DMS 273 treated with DMSO at 0.1 percent for 48 hours (cell line): Measurements from ENCODE around the gene ZBTB8B.
"Not testable (repeated sequence)": the region's sequence is repeated elsewhere in the genome, so short reads cannot be mapped to it uniquely, and the experiment has no call there.

Experiments
- DNase-seq: peaks from one replicate; lab custom pipeline; 2025; lab: John Stamatoyannopoulos, UW

ZBTB8B gene

DNA sequence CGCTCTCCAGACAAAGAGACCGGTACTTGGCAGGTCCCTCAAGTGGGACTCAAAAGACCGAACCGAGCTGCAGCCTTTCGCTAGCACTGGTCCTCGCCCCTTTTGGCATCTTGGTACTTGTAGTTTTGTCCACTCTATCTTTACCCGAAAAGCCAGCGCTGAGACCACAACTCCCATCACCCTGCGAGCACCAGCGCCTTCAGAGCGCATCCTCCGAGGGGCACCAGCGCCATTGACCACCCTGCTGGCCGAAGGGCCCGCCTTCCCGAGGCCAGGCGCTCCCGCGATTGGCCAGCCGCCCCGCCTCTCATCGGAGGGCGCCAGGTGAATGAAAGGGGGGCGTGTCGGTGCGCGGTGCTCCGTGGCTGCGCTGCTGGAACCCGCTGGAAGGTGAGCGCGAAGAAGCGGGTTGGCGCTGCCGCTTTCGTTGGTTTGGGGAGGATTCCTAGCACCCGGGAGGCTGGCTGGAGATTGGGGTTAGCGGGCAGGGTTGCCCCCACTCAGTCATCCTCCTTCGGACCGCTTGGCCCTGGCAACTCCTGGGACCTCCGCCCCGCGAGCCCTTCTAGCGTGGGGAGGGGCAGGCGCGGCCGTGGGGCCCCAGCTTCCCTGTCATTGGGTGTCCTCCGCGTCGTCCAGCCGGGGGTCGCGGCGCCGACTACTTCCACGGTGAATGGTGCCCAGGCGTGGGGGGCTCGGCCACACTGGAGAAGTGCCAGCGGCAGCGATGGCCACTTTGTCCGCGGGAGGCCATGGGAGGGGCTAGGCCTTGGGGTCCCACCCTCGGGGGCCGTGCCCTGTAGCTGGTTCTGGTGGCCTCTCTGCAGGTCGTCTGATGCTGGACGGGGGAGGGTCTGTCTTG lies at the start of gene ZBTB8B:
TSS of gene ZBTB8B (plus strand) at position 357 of the 862 bp plus-strand sequence. CDS start 5,553 bp downstream, outside the sequence.
- peak; percentile 91 for DNase-seq

DNA sequence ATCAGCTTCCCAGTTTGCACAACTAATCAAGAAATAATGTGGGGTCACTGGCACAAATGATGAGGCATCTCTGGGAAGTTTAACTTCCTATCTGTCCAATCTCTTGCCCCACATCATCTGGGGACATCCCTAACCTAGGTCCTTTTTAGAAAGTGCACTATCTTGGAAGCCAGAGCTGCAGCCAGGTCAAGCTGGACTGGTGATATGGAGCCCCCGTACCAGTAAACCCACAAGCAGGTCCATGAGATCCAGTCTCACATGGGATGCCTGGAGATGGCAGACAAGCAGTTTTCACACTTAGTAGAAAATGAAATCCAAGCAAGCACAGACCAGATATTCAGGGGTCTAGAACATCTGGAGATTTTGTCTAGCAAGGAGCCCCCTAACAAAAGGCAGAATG lies 43.1 kb upstream of the ZBTB8B start:
- no peak for DNase-seq

DNA sequence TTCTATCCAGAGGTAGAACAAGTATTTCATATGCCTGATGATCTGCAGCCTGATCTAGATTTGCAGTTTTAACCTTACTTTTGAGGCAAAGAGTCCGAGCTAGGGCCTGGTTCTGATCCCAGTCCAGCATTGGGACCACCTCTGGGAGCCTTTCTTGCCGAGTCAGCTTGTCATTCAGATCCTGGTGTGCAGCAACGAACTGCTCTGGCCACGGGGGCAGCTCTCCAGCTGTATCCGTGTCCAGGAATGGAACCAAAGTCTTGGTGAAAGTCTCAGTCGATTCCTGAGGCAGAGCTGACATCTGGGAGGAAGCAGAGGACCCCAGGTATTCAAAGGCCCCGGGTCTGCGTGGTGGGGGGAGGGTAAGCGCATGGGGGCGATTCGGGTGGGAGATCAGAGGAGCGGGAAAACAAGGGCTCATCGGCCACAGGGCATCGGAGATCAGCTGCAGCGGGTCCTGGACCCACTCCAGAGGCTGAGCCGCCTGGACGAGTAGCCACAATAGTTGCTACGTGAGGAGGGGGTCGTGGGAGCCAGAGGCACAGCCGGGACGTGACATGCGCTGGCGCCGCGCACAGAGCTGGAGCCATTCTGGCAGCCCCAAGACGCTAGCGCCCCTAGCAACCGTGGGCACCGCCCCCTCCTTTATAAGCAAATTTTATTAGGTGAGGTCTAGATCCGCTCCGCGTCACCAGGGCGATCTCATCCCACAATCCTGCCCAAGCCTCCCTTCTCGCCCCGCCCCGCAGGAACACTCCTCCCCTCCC lies 38.2 kb upstream of the ZBTB8B start:
- DNase-seq = peak; percentile 29

DNA sequence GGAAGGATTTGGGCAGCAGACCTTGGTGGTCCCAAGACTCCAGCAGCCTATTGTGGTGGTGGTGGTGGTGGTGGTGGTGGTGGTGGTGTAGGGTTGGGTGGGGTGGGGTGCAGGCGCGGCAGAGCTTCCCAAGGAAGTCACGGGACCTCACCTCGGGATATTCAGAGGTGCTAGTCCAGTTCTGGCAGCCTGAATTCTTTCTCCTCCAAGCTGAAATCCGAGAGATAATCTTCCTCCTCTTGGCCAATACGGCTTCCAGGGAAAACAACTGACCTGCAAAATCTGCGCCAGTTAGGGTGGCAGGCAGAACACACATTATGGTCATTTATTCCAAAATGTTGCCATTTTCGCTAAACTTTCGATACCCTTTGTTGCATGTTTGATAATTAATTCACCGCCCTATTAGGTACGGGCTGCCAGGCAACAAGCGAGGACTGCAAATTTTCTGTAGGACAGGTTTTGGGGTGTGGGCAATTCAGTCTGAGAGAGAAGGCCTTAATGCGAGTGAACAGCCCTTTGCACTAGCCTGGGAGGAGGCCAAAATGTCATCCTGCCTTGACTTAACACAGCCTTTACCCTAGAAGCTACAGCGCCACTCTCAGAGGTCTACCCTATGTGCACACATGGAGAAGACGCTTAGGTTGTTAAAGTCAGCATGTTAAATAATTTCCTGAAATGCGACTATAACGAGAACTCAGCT lies 37.5 kb upstream of the ZBTB8B start:
- no peak for DNase-seq

DNA sequence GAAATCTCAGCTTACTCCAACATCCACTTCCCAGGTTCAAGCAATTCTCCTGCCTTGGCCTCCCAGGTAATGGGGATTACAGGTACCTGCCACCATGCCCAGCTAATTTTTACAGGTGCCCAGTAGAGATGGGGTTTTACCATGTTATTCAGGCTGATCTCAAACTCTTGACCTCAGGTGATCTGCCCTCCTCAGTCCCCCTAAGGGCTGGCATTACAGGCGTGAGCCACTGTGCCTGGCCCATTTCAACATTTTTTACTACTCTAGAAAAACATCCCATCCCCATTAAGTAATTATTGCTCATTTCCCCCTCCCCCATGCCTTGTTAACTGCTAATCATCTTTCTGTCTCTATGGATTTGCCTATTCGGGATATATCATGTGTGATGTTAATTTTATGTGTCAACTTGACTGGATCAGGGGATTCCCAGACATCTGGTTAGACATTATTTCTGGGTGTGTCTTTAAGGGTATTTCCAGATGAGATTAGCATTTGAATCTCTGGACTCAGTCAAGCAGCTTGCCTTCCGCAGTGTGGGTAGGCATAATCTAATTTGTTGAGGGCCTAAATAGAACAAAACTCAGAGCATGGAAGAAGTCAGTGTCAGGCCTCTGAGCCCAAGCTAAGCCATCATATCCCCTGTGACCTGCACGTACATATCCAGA lies 33.0 kb upstream of the ZBTB8B start:
- DNase-seq = no peak

DNA sequence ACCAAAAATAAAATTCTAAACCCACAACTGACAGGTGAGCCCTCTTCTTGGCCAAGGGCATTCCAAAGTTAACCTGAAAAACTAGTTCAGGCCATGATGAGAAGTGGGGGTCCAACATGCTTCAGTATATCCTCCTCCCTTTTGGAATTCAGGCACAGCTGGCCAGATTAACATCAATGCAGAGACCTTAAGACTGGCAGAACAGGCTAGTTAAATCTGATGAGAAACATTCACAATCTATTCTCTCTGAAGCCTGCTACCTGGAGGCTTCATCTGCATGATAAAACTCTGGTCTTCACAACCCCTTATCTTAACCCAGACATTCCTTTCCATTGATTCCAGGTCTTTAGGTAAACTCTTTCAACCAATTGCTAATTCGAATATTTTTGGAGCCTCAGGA lies 26.7 kb upstream of the ZBTB8B start:
- no peak for DNase-seq

DNA sequence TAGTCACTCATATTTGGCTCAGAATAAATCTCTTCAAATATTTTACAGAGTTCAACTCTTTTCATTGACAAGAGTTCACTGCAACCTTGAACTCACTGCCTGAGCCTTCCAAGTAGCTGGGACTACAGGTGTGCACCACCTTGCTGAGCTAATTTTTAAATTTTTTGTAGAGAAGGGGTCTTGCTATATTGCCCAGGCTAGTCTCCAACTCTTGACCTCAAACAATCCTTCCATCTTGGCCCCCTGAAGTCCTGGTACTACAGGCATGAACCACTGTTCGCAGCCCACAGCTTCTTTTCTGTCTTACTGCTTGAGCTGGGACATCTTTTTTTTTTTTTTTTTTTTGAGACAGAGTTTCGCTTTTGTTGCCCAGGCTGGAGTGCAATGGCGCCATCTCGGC lies 26.1 kb upstream of the ZBTB8B start:
- DNase-seq = not testable (repeated sequence)

DNA sequence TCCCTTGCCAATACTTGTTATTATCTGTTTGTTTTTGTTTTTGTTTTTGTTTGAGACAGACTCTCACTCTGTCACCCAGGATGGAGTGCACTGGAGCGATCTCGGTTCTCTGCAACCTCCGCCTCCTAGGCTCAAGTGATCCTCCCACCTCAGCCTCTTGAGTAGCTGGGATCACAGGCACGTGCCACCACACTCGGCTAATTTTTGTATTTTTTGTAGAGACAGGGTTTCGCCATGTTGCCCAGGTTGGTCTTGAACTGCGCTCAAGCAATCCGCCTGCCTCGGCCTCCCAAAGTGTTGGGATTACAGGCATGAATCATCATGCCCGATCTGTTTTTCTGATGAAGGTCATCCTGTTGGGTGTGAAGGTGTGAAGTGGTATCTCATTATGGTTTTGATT lies 23.4 kb upstream of the ZBTB8B start:
- not testable (repeated sequence) for DNase-seq

DNA sequence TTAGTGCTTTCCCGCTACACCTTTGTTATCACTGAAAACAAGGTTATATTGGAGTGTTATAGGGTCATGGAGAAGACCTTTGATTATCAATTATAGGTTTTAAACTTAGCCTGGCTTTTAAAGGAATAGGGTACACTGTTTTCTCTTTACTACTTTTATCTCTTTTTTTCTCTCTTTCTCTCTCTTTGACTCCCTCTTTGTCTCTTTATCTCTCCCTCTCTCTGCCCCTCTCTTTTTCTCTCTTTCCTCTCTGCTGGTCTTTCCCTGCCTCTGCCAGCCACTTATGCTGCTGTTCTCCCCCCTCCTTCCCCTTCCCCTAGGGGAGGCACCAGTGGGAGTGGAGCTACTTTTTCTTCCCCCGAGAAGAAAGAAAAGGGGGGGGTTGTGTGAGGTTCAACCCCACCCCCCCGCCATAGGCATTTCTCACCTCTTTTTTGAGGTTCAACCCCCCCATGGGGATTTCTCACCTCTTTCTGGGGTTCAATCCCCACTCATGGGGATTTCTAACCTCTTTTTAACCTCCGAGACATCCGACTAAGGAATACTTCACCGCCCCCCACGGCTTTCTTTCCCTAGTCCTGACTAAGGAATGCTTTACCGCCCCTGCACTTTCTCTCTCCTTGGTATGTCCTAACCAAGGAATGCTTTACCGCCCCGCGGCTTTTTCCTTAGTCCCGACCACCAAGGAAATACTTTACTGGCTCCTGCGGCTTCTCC lies 17.2 kb upstream of the ZBTB8B start:
- DNase-seq = no peak

DNA sequence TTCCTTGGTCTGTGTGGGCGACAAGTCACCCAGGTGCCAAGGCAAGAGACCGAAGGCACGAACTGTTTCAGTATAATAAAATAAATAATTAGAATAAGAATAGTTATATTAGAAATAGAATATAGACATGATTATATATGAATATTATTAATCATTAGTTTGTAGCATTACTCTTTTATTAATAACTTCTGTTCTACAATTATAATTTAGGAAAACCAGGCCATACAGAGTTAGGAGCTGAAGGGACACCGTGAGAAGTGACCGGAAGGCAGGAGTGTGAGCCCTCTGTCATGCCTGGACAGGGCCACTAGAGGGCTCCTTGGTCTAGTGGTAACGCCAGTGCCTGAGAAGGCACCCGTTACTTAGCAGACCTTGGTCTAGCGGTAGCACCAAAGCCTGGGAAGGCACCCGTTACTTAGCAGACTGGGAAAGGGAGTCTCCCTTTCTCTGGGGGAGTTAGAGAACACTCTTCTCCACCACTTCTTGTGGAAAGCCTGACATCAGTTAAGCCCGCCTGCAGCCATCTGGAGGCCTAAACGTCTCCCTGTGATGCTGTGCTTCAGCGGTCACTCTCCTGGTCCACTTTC lies 16.6 kb upstream of the ZBTB8B start:
- DNase-seq = peak; percentile 23

DNA sequence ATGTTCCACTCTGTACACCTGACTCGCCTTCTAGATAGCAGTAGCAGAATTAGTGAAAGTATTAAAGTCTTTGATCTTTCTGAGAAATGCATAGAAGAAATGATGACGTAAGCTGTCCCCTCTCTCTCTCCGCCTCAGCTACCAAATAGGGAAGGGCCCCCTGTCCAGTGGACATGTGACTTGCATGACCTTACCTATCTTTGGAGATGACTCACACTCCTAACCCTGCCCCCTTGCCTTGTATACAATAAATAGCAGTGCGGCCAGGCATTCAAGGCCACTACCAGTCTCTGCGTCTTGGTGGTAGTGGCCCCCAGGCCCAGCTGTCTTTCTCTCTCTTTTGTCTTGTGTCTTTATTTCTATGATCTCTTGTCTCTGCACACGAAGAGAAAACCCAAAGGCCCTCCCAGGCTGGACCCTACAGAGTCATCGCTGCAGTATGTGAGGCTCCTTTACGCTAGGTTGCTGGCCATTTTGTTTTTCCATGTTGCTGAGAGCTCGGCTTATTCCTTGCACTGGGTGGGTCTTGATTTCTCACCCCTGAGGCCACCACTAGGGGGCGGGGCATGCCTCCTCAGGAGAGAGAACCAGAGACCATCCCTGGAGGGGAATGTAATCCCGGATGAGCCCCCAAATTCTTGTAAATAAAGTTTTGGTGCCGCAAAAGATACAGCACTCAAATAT lies 16.0 kb upstream of the ZBTB8B start:
- DNase-seq = no peak

DNA sequence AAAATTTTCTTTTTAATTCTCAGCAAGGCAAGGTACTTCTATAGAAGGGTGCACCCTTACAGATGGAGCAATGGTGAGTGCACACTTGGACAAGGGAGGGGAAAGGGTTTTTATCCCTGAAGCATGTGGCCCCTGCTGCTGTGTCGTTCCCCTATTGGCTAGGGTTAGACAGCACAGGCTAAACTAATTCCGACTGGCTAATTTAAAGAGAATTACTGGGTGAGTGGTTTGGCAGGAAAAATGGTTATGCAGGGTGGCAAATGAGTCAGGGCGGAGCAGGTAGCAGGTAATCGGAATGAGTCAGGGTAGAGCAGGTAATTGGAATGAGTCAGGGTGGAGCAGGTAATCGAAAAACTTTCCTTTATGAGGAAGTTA lies 15.4 kb upstream of the ZBTB8B start:
- not testable (repeated sequence) for DNase-seq

DNA sequence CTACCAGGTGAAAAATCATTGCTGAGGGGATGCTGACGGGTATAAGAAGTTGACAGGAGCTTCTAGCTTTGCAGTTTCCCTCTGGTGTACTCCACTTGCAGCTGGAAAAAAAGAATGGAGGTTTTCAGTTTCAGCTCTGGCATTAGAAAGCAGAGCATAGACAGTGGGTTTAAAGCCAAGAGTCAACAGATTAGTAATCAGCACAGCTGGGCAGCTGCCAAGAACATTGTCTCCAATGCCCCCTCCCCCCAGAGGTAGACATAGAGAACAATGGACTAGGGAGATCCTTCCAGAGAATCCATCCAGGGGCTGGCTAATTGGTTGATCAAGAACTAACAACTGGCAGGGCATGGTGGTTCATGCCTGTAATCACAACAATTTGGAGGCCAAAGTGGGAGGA lies 10.1 kb upstream of the ZBTB8B start:
- no peak for DNase-seq

DNA sequence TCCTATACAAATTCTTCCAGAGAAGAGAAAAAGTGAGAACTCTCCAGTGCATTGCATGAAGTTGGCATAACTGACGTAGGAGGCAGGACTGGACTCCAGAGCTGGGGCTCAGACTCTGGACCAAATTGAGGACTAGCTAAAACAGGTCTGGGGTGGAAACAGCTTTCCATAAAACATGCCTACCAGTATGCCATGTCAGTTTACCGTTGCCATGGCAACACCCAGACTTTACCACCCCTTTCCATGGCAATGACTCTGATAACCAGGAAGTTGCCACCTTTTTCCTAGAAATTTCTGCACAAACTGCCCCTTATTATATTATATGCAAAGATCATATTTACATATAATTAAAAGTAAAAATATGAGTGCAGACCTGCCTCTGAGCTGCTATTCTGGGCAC lies 8.9 kb upstream of the ZBTB8B start:
- DNase-seq = no peak

DNA sequence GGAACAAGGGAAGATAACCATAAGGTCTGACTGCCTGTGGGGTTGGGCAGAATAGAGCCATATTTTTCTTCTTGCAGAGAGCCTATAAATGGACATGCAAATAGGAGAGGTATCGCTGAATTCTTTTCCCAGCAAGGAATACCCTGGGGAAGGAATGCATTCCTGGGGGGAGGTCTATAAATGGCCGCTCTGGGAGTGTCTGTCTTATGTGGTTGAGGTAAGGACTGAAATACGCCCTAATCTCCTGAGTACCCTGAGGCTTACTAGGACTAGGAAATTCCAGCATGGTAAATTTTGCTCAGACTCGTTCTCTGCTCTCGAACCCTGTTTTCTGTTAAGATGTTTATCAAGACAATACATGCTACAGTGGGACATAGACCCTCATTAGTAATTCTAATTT lies 6.1 kb upstream of the ZBTB8B start:
- DNase-seq = not testable (repeated sequence)

DNA sequence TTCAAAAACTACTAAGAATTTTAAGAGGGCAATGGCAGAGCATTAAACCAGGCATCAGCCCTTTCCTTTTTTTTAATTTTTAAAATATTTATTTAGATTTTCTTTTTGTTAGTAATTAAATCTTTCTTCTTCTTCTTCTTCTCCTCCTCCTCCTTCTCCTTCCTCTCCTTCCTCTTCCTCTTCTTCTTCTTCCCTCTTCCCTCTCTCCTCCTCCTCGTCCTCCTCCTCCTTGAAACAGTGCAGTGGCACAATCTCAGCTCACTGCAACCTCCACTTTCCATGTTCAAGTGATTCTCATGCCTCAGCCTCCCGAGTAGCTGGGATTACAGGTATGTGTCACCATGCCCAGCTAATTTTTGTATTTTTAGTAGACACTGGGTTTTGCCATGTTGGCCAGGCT lies 1.9 kb upstream of the ZBTB8B start:
- not testable (repeated sequence) for DNase-seq

DNA sequence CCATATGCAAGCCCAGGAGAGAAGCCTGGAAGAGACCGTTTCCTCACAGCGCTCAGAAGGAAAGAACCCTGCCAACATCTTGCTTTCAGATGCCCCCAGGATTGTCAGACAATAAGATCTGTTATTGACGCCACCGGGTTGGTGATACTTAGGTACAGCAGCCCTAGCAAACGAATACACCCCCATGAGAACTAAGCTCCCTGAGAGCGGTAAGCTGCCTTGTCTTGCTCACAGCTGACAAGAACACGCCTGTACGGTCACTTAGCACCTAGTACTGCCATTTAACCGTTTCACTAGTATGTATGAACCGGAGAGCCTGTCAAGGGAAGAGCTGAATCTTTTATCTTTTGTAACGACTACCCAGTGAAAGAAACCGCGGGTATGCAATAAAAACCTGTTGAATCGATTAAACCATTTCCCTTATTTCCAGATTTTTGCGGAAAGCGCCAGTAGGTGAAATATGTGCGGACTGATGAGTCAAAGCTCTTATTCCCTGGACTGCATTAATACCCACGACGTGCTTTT lies 619 bp upstream of the ZBTB8B start:
- DNase-seq = no peak

DNA sequence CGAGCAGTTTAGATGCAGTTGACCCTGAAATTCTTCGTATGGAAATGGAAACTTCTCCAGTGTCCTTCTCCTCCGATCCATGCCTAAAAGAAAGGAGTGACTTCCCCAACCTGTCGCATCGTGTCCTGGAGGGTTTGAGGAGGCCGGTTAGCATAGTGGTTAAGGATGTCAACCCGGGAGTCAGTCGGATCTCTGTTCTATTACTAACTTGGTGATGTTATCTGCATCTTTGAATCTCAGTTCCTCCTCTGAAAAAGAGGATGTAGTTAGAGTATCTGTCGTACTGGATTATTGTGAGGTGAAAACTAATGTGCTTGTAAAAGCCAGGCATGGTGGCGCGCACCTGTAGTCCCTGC lies 684 bp downstream of the ZBTB8B start:
- DNase-seq = no peak

DNA sequence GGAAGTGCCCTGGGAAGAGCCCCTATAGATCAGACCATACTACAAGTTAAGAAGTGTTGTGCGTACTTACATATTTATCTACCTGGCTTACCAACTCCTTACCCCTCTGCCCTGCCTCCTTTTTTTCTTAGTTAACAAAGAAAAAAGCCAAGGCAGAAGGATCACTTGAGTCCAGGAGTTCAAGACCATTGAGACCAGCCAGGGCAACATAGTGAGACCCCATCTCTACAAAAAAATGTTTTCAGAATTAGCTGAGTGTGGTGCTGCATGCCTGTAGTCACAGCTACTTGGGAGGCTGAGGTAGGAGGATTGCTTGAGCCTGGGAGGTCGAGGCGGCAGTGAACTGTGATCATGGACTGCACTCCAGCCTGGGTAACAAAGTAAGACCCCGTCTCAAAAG lies 1.9 kb downstream of the ZBTB8B start:
- DNase-seq = no peak

DNA sequence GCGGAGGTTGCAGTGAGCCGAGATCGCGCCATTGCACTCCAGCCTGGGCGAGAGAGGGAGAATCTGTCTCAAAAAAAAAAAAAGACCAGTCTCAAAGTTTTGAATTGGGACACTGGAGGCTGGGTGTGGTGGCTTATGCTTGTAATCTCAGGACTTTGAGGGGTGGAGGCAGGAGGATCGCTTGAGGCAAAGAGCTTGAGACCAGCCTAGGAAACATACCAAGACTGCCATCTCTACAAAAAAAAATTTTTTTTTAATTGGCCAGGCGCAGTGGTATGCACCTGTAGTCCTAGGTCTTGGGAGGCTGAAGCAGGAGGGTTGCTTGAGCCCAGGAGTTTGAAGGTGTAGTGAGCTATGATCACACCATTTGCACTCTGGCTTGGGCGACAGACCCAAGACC lies 3.9 kb downstream of the ZBTB8B start:
- DNase-seq = no peak
